PFSK-1 (cell line): Measurements from ENCODE around the gene NOTCH2.

Source experiments
- FOXP2 ChIP-seq: optimal IDR thresholded peaks from 2 replicates; pipeline ENCODE3; 2011; ENCODE audit warnings: borderline replicate concordance, control low read depth, inconsistent platforms; ENCODE audit not compliant: insufficient read depth; ENCODE audit errors: extremely low read length, extremely low read depth
- POLR2AphosphoS5 ChIP-seq: IDR thresholded peaks from 2 replicates; pipeline ENCODE4 v1.6.1; 2012; ENCODE audit warnings: low read depth, mild to moderate bottlenecking, control low read depth, low read length, moderate library complexity
- REST ChIP-seq, 2 experiments: IDR thresholded peaks; 2 replicates each; pipeline versions ENCODE4 v1.6.1 to v1.8.0; 2011 to 2012; ENCODE audit warnings: low read depth in 2 of 2, low read length in 2 of 2, control low read depth in 1 of 2, inconsistent platforms in 1 of 2, mild to moderate bottlenecking in 1 of 2, moderate library complexity in 1 of 2; ENCODE audit not compliant: insufficient read depth in 1 of 2
- SIN3A ChIP-seq: IDR thresholded peaks from 2 replicates; pipeline ENCODE4 v1.6.1; 2012; ENCODE audit warnings: mild to moderate bottlenecking, low read length, moderate library complexity, borderline replicate concordance; ENCODE audit not compliant: insufficient read depth
- TAF1 ChIP-seq: IDR thresholded peaks from 2 replicates; pipeline ENCODE4 v1.6.1; 2012; ENCODE audit warnings: low read length, control low read depth, borderline replicate concordance; ENCODE audit not compliant: insufficient read depth

NOTCH2 gene

GRCh38 chr1:119888476-119888875 lies 181.0 kb downstream of the NOTCH2 start:
- TF ChIP-seq POLR2AphosphoS5 (no peak), FOXP2 (no peak), REST (IDR thresholded peaks at IDR 0.05; ENCODE audit: insufficient read depth in 1 of 2, low read depth in 2 of 2, low read length in 2 of 2) (no peak), TAF1 (no peak), SIN3A (no peak)

- TF ChIP-seq FOXP2: no peak
- no peak for TF ChIP-seq SIN3A
These were observed 182.0 kb downstream of the NOTCH2 start for GRCh38 chr1:119887427-119887826.

- TF ChIP-seq FOXP2 (no peak), TAF1 (no peak), SIN3A (no peak), POLR2AphosphoS5 (no peak), REST (IDR thresholded peaks at IDR 0.05; ENCODE audit: insufficient read depth in 1 of 2, low read depth in 2 of 2, low read length in 2 of 2) (no peak)
These were observed 183.3 kb downstream of the NOTCH2 start for GRCh38 chr1:119885903-119886783.

- TF ChIP-seq TAF1 (no peak), POLR2AphosphoS5 (no peak), SIN3A (no peak), REST (IDR thresholded peaks at IDR 0.05; ENCODE audit: insufficient read depth in 1 of 2, low read depth in 2 of 2, low read length in 2 of 2) (no peak), FOXP2 (no peak)
These were observed 184.8 kb downstream of the NOTCH2 start for GRCh38 chr1:119884711-119885110.

- TF ChIP-seq SIN3A: no peak
- no peak for TF ChIP-seq POLR2AphosphoS5
- TF ChIP-seq FOXP2: no peak
These were observed 185.6 kb downstream of the NOTCH2 start for GRCh38 chr1:119883826-119884225.

GRCh38 chr1:119882132-119883049 lies 187.1 kb downstream of the NOTCH2 start:
- TF ChIP-seq SIN3A (no peak), REST (IDR thresholded peaks at IDR 0.05; ENCODE audit: insufficient read depth in 1 of 2, low read depth in 2 of 2, low read length in 2 of 2) (no peak), FOXP2 (no peak), TAF1 (no peak), POLR2AphosphoS5 (no peak)
